ENCODE data around the gene KRT32. TPM values are rescaled to one million over a fixed set of nuclear protein-coding genes. Genes with fewer than 3 reads are reported as not detected.
"Not testable (repeated sequence)": the region's sequence is repeated elsewhere in the genome, so short reads cannot be mapped to it uniquely, and the experiment has no call there.

The KRT32 gene
- total and polyA plus RNA-seq, 4 donors = not detected

DNA sequence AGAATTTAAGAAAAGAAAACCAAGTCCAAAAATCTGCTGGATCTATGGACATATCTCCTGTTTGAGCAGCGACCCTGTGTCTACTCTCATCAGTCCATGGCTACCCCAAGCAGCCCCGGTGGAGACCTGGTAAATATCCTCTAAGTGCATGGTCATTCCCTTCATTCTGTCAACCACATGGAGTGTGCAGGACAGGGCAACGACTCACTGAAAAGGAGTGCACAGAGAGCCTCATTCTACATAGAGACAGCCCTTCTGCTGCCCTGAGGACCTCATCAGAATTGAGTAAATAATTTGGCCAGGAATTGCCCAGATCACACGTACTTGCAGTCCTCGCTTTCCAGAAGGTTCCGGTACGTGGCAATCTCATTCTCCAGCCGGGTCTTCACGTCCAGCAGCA, 29.4 kb downstream of the KRT32 start:
- H3K4me3 ChIP-seq (ENCODE audit: low read depth, low read length) = no peak overlapping the region
- H3K9me3 ChIP-seq (ENCODE audit: control insufficient read depth, insufficient read depth, low read length) = no peaks in the 10 kb centered on the region
- H3K4me1 ChIP-seq (ENCODE audit: control insufficient read depth, insufficient read depth, low read length) = no peaks in the 10 kb centered on the region
- no peak overlapping the region for H3K27ac ChIP-seq (ENCODE audit: low read depth, low read length)
- DNase-seq (ENCODE audit: low read depth in 4 of 6, low spot score in 6 of 6) = no peak
- 90% methylated on average over 9 of the region's 9 CpGs for WGBS (ENCODE audit: insufficient coverage)
- no peaks in the 10 kb centered on the region for H3K27me3 ChIP-seq (ENCODE audit: control insufficient read depth, insufficient read depth, low read length)
- no peaks in the 10 kb centered on the region for H3K36me3 ChIP-seq (ENCODE audit: control insufficient read depth, insufficient read depth, low read length)

DNA sequence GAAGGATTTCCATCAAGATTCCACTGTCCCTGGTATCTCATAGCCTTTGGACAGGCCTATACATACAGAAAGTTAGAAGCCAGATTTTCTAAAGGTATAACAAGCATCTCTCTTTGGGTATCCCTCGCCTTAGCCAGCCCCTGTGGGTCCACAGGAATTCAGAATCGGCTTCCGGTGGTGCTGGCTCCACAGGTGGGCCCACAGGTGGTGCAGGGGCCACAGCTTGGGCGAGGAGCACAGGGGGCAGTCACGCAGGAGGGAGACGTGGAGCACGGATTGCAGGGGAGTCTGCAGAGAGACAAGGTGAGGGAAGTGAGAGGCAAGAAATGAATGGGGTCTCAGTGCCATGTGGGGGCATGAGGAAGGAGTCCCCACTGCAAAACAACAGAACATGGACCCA, 29.9 kb downstream of the KRT32 start:
- no peak for DNase-seq (ENCODE audit: low read depth in 4 of 6, low spot score in 6 of 6)
- H3K27me3 ChIP-seq (ENCODE audit: control insufficient read depth, insufficient read depth, low read length) = no peaks in the 10 kb centered on the region
- H3K36me3 ChIP-seq (ENCODE audit: control insufficient read depth, insufficient read depth, low read length) = no peaks in the 10 kb centered on the region
- 83% methylated on average over 7 of the region's 7 CpGs for WGBS (ENCODE audit: insufficient coverage)
- no peaks in the 10 kb centered on the region for H3K9me3 ChIP-seq (ENCODE audit: control insufficient read depth, insufficient read depth, low read length)
- H3K27ac ChIP-seq (ENCODE audit: low read depth, low read length) = no peak overlapping the region
- no peaks in the 10 kb centered on the region for H3K4me1 ChIP-seq (ENCODE audit: control insufficient read depth, insufficient read depth, low read length)
- H3K4me3 ChIP-seq (ENCODE audit: low read depth, low read length) = no peak overlapping the region

DNA sequence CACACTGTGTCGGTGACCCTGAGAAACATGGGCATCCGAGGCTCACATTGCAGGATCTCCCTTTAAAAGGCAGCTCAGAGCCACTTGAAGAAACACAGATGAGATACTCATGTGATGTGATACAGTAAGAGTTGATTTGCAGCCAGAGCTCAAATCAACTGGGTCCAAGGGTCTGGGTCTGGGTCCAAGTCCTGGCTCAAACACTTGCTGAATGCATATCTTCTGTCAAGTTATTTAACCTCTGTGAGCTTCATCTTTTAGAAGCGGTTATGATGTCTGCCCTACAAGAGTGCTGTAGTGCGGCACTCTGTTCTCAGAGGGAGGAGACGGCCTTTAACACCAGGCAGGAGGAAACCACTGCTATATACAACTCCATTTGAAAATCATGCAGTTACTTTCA, 32.8 kb downstream of the KRT32 start:
- WGBS (ENCODE audit: insufficient coverage) = 80% methylated on average over 1 of the region's 5 CpGs
- Histone ChIP-seq H3K9me3 (ENCODE audit: control insufficient read depth, insufficient read depth, low read length) (no peaks in the 10 kb centered on the region), H3K4me1 (ENCODE audit: control insufficient read depth, insufficient read depth, low read length) (no peaks in the 10 kb centered on the region), H3K4me3 (ENCODE audit: low read depth, low read length) (no peak overlapping the region), H3K27me3 (ENCODE audit: control insufficient read depth, insufficient read depth, low read length) (no peaks in the 10 kb centered on the region), H3K27ac (ENCODE audit: low read depth, low read length) (no peak overlapping the region), H3K36me3 (ENCODE audit: control insufficient read depth, insufficient read depth, low read length) (no peaks in the 10 kb centered on the region)
- DNase-seq (ENCODE audit: low read depth in 4 of 6, low spot score in 6 of 6) = peak in 1 of 6 donors; percentile 17

DNA sequence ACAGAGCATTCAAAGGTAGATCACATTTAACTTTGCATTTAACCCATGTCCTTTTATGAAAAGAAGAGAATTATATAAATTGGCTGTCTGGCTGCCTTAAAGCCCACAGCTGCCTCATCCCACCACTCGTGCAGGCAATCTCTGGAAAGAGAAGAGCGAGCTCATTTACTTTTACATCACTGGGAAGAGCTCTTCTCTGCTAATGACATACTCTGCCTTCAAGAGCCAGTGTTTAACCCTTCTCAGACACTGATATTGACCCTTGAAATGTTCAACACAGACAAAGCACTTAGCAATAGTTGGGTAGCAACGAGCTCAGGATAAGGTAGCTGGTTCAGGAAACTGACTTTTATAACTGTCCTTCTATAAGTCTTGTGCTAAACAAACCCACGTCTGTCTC, 33.2 kb downstream of the KRT32 start:
- 20% methylated on average over 3 of the region's 4 CpGs for WGBS (ENCODE audit: insufficient coverage)
- H3K27ac ChIP-seq (ENCODE audit: low read depth, low read length) = no peak overlapping the region
- no peaks in the 10 kb centered on the region for H3K9me3 ChIP-seq (ENCODE audit: control insufficient read depth, insufficient read depth, low read length)
- DNase-seq (ENCODE audit: low read depth in 4 of 6, low spot score in 6 of 6) = peak in 2 of 6 donors; percentile 5 to 30
- no peaks in the 10 kb centered on the region for H3K36me3 ChIP-seq (ENCODE audit: control insufficient read depth, insufficient read depth, low read length)
- no peaks in the 10 kb centered on the region for H3K4me1 ChIP-seq (ENCODE audit: control insufficient read depth, insufficient read depth, low read length)
- H3K27me3 ChIP-seq (ENCODE audit: control insufficient read depth, insufficient read depth, low read length) = no peaks in the 10 kb centered on the region
- no peak overlapping the region for H3K4me3 ChIP-seq (ENCODE audit: low read depth, low read length)

DNA sequence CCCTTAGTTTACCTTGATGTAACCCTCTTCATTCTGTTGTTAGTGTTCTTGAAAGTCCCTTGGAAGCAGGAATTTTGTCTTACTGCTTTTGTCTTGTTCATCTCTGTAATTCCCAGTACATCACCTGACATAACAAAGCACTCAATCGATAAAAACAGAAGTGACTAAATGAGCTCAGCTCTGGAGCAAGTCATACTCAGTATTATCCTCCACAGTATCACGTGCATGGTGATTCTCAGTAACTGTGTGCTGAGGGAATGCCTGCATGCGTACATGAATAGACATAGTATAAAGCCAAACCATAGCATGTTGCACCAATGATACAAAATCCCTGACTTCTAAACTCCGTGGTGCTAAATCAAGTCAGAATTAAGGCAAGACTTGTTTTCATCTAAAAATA, 33.6 kb downstream of the KRT32 start:
- Histone ChIP-seq H3K9me3 (ENCODE audit: control insufficient read depth, insufficient read depth, low read length) (no peaks in the 10 kb centered on the region), H3K4me1 (ENCODE audit: control insufficient read depth, insufficient read depth, low read length) (no peaks in the 10 kb centered on the region), H3K27ac (ENCODE audit: low read depth, low read length) (no peak overlapping the region), H3K36me3 (ENCODE audit: control insufficient read depth, insufficient read depth, low read length) (no peaks in the 10 kb centered on the region), H3K27me3 (ENCODE audit: control insufficient read depth, insufficient read depth, low read length) (no peaks in the 10 kb centered on the region), H3K4me3 (ENCODE audit: low read depth, low read length) (no peak overlapping the region)
- WGBS (ENCODE audit: insufficient coverage) = 80% methylated on average over 1 of the region's 4 CpGs
- peak in 1 of 6 donors; percentile 62 for DNase-seq (ENCODE audit: low read depth in 4 of 6, low spot score in 6 of 6)

DNA sequence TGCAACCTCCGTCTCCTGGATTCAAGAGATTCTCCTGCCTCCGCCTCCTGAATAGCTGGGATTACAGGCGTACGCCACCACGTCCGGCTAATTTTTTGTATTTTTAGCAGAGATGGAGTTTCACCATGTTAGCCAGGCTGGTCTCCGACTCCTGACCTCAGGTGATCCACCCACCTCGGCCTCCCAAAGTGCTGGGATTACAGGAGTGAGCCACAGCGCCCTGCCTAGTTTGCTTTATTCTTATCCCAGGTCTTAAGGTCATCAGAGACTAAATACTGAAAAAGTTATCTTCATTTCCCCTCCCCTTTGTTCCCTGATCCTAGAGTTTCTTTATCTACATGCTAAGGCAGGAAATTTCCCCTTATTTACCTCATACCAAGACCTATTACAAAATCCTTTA, 36.8 kb downstream of the KRT32 start:
- not testable (repeated sequence) for H3K27me3 ChIP-seq (ENCODE audit: control insufficient read depth, insufficient read depth, low read length); H3K4me1 ChIP-seq (ENCODE audit: control insufficient read depth, insufficient read depth, low read length); H3K9me3 ChIP-seq (ENCODE audit: control insufficient read depth, insufficient read depth, low read length); H3K27ac ChIP-seq (ENCODE audit: low read depth, low read length); DNase-seq (ENCODE audit: low read depth in 4 of 6, low spot score in 6 of 6); H3K4me3 ChIP-seq (ENCODE audit: low read depth, low read length); H3K36me3 ChIP-seq (ENCODE audit: control insufficient read depth, insufficient read depth, low read length)
- WGBS (ENCODE audit: insufficient coverage) = 80% methylated on average over 3 of the region's 9 CpGs

DNA sequence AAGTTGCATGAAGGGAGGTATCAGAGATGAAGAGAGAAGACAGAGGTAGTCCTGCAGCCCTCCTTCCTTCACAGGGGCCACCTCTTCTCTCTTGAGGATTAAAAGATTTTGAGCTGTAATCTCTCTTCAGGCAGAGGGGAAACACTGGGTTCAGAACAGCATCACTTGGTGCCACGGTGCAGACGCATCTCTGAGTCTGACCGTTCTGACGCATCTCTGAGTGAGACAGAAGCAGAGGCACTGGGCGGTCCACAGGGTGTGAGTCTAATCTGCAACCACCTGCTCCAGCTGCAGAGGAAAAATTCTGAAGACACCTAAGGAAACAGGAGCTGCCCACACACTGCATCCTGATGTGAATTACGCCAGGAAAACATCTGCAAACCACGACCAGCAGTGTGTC, 37.5 kb downstream of the KRT32 start:
- Histone ChIP-seq H3K27ac (ENCODE audit: low read depth, low read length) (no peak overlapping the region), H3K9me3 (ENCODE audit: control insufficient read depth, insufficient read depth, low read length) (no peaks in the 10 kb centered on the region), H3K4me3 (ENCODE audit: low read depth, low read length) (no peak overlapping the region), H3K4me1 (ENCODE audit: control insufficient read depth, insufficient read depth, low read length) (no peaks in the 10 kb centered on the region), H3K27me3 (ENCODE audit: control insufficient read depth, insufficient read depth, low read length) (no peaks in the 10 kb centered on the region), H3K36me3 (ENCODE audit: control insufficient read depth, insufficient read depth, low read length) (no peaks in the 10 kb centered on the region)
- WGBS (ENCODE audit: insufficient coverage) = 86% methylated on average over 6 of the region's 7 CpGs
- DNase-seq (ENCODE audit: low read depth in 4 of 6, low spot score in 6 of 6) = no peak

DNA sequence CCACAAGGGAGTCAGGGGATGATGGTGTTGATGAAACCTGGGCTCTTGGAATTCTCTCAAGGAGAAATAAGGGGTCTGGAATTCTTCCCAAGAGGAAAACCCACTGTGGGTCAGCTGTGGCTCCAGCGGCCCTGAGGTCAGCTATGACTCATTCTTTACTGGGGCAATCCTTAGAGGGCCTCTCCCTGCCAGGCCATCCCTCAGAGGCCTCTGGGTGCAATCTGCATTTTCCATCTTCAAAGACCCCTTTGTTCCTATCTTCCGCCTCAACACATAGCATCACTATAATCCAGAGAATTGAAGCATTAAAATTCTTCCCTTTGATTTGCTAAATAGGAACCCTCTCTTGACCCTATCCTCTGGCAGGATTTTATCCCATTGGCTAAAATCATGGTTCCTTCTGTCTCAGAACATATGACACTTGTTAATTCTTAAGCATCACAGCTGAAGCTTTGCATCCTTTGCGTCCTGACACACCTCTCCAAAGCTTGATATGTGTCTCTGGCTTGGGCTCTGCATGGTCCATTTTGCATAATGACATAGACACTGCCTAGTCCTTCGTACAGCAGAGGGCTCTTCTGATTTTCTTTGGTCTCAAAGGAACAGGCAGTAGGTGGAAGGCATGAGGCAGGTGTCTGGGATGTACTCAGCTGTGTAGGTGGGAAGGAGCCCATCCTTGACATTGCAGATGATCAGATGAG, 38.4 kb downstream of the KRT32 start:
- H3K27ac ChIP-seq (ENCODE audit: low read depth, low read length) = peak overlapping the region; percentile 57

DNA sequence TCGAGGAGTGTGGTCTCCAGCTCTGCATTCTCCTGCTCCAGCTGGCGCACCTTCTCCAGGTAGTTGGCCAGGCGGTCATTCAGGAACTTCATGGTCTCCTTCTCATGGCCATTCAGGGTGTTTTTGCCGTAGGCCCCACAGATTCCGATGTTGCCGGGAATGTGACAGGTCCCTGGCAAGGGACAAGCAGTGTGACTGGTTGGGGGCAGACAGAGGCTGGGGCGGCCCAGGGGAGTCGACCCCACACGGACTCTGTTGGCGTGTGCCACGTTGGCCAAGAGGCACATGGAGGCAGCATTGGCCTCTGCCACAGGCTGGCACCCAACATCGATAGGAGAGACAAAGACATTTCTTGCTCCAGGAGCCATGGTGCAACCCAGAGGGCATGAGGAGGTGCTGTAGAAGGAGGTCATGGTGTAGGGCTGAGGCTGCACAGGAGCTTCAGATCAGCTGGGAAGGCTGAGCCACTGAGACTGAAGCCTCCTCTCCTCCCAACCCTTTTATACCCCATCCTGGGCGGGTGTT, 43.0 kb downstream of the KRT32 start, which contains the start of gene KRT37:
KRT37 (minus strand) TSS at position 475 of the 525 bp plus-strand sequence; CDS start at position 413, 62 bp downstream.
- Histone ChIP-seq H3K4me1 (ENCODE audit: control insufficient read depth, insufficient read depth, low read length) (no peaks in the 10 kb centered on the region), H3K9me3 (ENCODE audit: control insufficient read depth, insufficient read depth, low read length) (no peaks in the 10 kb centered on the region), H3K4me3 (ENCODE audit: low read depth, low read length) (no peak within 1 kb of the TSS), H3K27me3 (ENCODE audit: control insufficient read depth, insufficient read depth, low read length) (no peaks in the 10 kb centered on the region), H3K27ac (ENCODE audit: low read depth, low read length) (no peak within 1 kb of the TSS), H3K36me3 (ENCODE audit: control insufficient read depth, insufficient read depth, low read length) (no peaks in the 10 kb centered on the region)
- 99% methylated on average over 12 of the region's 13 CpGs for WGBS (ENCODE audit: insufficient coverage)
- DNase-seq (ENCODE audit: low read depth in 4 of 6, low spot score in 6 of 6) = no peak

More for the DNA sequence above, 38.4 kb downstream of the KRT32 start:
- H3K9me3 ChIP-seq (ENCODE audit: control insufficient read depth, insufficient read depth, low read length) = no peaks in the 10 kb centered on the region
- H3K27me3 ChIP-seq (ENCODE audit: control insufficient read depth, insufficient read depth, low read length) = no peaks in the 10 kb centered on the region
- WGBS (ENCODE audit: insufficient coverage) = 36% methylated on average over 4 of the region's 4 CpGs
- no peak overlapping the region for H3K4me3 ChIP-seq (ENCODE audit: low read depth, low read length)
- no peaks in the 10 kb centered on the region for H3K36me3 ChIP-seq (ENCODE audit: control insufficient read depth, insufficient read depth, low read length)
- H3K4me1 ChIP-seq (ENCODE audit: control insufficient read depth, insufficient read depth, low read length) = no peaks in the 10 kb centered on the region
- peak in 1 of 6 donors; percentile 12 for DNase-seq (ENCODE audit: low read depth in 4 of 6, low spot score in 6 of 6)

DNA sequence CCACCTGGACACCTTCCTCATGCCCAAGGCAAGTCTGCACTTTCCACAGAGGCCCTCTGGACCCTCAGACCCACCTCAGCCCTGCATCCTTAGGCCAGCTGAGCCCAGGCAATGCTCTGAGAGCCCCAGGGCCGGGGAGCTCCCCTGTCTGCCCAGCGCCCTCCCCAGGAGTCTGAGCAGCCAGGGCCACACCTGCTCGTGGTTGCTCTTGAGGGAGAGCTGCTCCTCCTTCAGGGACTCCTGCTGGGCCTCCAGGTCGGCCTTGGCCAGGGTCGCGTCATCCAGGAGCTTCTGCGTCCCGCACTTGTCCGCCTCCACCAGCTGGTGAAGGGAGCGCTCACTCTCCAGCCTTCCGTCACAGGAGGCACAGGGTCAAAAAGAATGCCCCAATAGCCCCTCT, 44.6 kb downstream of the KRT32 start:
- H3K4me1 ChIP-seq (ENCODE audit: control insufficient read depth, insufficient read depth, low read length); H3K4me3 ChIP-seq (ENCODE audit: low read depth, low read length); H3K36me3 ChIP-seq (ENCODE audit: control insufficient read depth, insufficient read depth, low read length); H3K9me3 ChIP-seq (ENCODE audit: control insufficient read depth, insufficient read depth, low read length); H3K27ac ChIP-seq (ENCODE audit: low read depth, low read length); H3K27me3 ChIP-seq (ENCODE audit: control insufficient read depth, insufficient read depth, low read length); DNase-seq (ENCODE audit: low read depth in 4 of 6, low spot score in 6 of 6): not testable (repeated sequence)
- 82% methylated on average over 8 of the region's 11 CpGs for WGBS (ENCODE audit: insufficient coverage)

Data from spinal cord (tissue), 10 donors.